Non-pigmented ciliary epithelial cell (primary cell): ENCODE results near the gene DNM2.
"Not testable (repeated sequence)": the region's sequence is repeated elsewhere in the genome, so short reads cannot be mapped to it uniquely, and the experiment has no call there.

Experiments used
- DNase-seq: peaks from one replicate; pipeline ENCODE4 v3.0.0-alpha.2; 2010; ENCODE audit warnings: low read depth

The DNM2 gene

GRCh38 chr19:10870501-10870954 lies 152.6 kb downstream of the DNM2 start:
- no peak for DNase-seq

GRCh38 chr19:10870955-10871603 lies 153.2 kb downstream of the DNM2 start, which contains the start of gene CARM1:
Gene CARM1 (plus strand): TSS chr19:10871553. CDS start chr19:10871703, 150 bp downstream.
- DNase-seq, result peak; percentile 80

- no peak for DNase-seq
Measured at GRCh38 chr19:10871711-10872545, 154.0 kb downstream of the DNM2 start.

- DNase-seq, result no peak
Measured at GRCh38 chr19:10872546-10873107, 154.7 kb downstream of the DNM2 start.

GRCh38 chr19:10874024-10874423 lies 156.1 kb downstream of the DNM2 start:
- no peak for DNase-seq

- no peak for DNase-seq
Measured at GRCh38 chr19:10876459-10877240, 158.8 kb downstream of the DNM2 start.

GRCh38 chr19:10877608-10878007 lies 159.7 kb downstream of the DNM2 start:
- not testable (repeated sequence) for DNase-seq

- no peak for DNase-seq
Measured at GRCh38 chr19:10878253-10878652, 160.4 kb downstream of the DNM2 start.
